GM19240 (cell line): ENCODE data around the gene TBC1D21.

Experiments
- DNase-seq: peaks from one replicate; pipeline ENCODE4 v3.0.0; 2011; ENCODE audit warnings: low spot score; ENCODE audit not compliant: insufficient read length

The TBC1D21 gene

DNA sequence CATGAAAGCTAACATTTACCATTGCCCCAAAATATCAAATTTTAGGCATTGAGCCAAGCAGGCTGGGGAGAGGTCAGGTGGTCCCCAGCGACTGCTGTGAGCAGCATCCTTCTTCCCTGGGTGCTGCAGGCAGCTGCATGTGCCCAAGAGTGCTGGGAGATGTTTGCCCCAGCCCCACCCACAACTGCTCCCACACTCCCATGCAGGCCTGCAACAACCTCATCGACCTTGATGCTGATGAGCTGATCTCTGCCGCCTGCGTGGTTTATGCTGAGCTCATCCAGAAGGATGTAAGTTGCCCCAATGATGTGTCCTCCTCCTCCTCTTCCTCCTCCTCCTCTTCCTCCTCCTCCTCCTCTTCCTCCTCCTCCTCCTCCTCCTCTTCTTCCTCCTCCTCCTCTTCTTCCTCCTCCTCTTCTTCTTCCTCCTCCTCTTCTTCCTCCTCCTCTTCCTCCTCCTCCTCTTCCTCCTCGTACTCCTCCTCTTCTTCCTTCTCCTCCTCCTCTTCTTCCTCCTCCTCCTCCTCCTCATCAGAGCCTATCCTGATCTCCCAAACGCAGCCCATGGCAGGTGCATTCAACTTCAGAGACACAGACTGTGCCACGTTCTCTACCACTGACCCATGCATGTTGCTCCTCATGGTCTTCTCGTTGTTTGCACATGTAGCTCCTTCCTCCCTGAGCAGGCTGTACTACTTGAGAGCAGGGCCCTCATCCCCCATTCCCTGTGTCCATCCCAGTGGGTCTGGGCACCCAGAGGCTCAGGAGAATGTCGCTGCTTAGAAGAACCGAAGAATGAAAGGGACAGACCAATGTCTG lies 15.1 kb downstream of the TBC1D21 start:
- no peak for DNase-seq

GRCh38 chr15:73889053-73889761 lies 15.8 kb downstream of the TBC1D21 start:
- no peak for DNase-seq

DNA sequence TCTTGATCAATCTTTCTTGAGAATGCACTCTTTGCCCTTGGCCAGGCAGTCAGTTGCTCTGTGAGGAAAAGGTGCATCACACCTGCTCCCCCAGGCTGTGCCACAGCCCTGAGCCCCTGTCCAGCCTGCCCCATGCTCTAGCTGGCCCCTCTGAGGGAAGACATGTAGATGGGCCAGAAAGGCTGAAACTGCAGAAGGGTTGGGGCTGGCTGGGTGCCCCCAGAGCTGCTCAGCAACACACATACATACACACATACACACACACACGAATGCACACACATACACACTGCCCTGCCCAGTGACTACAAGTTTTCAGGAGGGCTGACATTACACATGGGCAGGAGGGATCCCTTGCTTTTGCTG lies 16.4 kb downstream of the TBC1D21 start:
- DNase-seq, result no peak

- DNase-seq, result no peak
These were observed 18.3 kb downstream of the TBC1D21 start for GRCh38 chr15:73891328-73892315.

GRCh38 chr15:73892446-73893226 lies 19.3 kb downstream of the TBC1D21 start:
- DNase-seq, result no peak

DNA sequence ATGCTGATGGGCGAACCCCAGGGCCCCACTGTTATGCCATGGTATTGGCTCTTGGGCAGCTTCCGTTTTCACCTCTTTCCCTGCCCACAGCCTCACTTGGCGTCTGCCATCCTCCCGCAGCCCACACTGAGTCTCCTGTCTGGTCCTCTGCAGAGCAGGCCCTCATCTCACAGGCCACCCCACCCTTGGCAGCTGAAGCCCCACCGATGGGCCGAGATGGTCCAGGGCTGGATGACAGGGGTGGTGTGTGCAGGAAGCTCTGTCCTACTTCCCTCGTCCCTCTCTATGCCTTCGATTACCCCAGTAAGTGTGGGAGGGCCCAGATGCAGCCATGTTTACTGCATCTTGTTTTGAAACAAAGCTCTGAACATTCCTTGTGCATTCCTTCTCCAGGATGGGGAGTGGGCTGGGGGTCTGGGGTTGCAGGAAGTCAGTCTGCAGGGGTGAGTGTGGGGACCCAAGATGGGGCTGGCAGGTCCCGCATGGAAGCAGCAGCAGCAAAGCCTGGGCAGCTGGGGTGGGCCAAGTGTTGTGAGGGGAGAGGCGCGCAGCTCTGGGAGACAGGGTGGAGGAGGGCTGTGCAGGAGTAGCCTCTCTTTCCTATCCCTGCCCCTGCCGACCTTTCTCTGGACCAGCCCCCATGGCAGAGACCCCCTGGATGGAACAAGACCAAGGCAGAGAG lies 20.9 kb downstream of the TBC1D21 start:
- no peak for DNase-seq

DNA sequence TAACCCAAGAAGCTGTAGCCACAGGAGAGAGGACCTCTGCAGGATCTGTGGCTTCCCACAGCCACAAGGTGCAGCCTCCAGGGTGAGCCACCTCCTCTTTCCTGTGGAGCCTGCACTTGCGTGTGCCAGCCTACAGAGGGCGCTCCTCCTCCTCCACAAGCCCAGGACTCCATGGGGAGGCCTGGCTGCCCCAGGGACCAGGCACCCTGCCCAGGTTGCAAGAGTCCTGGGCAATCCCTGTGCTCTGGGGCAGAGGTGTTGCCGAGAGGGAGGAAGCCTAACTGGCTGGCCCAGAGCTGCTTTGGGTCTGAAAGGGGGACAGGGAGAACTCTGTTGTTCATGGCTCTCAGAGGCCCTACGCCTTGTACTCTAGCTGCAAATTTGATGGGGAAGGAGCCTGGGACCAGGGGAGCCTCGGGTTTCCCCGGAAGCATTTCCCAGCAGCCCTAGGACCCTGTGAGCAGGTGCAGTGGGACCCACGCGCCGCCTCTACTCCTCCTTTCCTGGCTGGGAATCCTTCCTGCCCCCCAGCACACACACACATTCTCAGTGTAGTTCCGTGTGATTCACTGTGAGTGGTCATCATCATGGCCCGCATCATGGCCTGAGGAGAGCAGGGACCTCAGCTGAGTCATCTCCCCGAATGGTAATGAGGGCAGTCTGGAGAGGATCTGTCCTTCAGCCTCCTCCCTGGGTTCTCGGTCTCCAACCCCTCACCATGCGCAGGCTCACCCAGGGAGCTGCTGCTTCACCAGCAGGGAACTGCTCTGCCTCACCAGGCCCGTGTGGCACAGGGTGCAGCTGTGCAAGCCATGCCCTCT lies 24.3 kb downstream of the TBC1D21 start:
- DNase-seq, result peak; percentile 88

GRCh38 chr15:73899197-73900094 lies 26.1 kb downstream of the TBC1D21 start:
- DNase-seq, result no peak

GRCh38 chr15:73900095-73900712 lies 26.8 kb downstream of the TBC1D21 start:
- no peak for DNase-seq

- DNase-seq, result no peak
These were observed 27.9 kb downstream of the TBC1D21 start for GRCh38 chr15:73901126-73901810.

- DNase-seq, result no peak
These were observed 29.0 kb downstream of the TBC1D21 start for GRCh38 chr15:73902121-73903020.

DNA sequence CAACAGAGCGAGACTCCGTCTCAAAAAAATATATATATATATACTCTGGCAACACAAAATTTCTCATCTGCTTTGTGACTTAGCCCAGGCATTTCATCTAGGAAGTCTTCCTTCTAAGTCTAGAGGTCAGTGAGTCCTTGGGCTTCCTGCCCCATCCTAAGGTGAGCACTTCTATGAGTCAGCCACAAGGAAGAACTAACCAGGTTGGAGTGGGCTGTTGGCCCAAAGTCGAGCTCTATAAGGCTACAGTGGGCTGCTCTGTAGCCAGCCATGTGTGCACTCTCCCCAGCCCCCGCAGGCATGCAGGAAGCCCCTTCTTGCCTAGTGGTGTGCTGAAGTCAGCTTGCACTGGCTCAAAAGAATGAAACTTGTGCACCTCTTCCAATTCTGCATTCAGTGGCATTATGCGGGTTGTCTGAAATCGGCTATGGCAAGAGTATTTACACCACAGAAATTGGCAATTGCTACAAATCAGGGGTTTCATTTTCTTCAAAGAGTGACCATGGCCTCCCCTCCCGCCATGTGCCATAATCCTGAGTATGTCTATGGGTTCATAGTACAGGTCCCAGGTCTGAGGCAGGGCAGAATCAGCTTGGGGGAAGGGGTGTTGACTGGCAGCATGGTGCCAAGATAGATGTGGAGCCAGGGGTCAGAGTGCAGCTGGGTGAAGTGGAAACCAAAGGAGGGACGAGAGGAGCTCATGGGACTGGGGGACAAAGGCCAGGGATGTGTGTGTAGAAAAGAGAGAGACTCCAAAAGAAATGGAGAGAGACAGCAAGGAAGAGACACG lies 30.9 kb downstream of the TBC1D21 start:
- DNase-seq, result no peak

DNA sequence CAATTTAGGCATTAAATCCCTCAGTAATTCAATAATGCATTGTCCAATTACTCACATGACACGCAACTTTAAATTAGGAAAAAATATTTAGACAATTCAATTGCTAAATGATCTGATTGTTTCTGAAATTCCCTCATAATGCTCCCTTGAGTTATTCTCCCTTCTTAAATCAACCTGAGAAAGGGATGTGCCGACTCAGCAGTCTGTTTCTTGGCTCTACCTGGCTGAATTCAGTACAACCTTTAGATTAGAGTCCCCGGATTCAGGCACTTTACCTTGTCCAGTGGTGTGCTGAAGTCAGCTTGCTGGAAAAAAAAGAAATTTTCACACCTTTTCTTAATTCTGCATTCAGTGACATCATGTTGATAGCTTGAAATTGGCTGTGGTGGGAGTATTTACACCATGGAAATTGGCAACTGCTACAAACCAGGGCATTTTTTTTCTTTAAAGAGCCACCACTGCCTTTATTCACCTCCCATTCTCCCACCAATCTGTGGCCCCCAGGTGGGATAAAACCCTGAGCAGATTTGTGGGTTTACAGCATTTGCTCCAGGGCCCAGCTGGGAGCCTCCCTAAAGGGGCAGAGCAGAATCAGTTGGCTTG lies 32.0 kb downstream of the TBC1D21 start:
- DNase-seq, result no peak

DNA sequence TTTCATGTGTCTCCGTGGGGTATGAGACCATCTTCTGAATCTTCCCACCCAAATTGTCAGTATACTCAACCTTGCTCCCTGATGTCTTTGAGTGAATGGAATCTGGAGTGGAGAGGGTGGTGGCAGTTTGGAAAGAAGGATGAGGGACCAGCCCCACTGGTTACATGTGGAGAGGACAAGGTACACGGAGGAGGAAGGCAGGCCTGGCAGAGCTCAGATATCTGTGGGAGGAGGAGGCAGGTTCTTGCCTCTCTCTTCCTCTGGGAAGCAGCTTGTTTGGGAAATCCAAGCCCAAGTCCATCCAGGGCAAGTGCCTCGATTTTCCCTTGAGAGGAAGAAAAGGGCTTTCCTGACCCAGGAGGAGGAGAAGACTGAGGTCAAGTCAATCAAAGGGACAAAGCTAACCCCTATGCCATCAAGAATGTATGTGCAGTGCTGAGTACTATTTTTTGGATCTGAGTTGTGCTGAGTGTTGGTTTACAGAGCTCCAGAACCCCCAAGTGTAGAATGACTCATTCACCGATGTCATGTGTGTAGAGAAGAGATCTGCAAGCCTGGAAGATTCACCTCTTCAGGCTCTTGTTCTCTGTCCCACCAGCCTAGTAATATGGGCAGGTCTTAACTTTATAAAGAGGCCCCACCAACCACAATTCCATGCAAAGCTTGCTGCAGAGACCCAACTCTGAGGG lies 33.1 kb downstream of the TBC1D21 start:
- no peak for DNase-seq

DNA sequence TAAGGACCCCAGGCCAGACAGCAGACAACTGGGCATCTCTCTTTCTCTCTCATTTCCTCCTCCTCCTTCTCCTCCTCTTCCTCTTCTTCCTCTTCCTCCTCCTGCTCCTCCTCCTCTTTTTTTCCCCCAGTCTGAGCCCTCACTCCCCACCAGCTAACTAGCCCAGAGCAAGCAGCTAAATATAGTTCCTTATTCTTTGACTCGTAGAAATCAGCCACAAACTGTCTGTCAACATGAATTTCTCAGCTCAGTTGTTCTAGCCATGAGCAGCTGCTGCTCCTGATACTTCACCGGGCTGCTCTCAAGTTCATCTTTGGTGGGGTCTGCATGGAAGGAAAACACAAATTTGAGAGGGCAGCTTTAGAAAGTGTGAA lies 33.7 kb downstream of the TBC1D21 start:
- DNase-seq, result no peak
